HL-60 (cell line): ENCODE data around the gene PLXNB3.

Experiments
- DNase-seq, 2 experiments: peaks; one replicate each; pipeline ENCODE4 v3.0.0-alpha.2; 2010 to 2020; ENCODE audit warnings: low read depth in 1 of 2, low spot score in 1 of 2
- H3K27ac ChIP-seq: fragments of 250-450 bp; sonication (Bioruptor Pico); replicated peaks from 2 replicates; pipeline ENCODE4 v1.5.1; 2020; ENCODE audit warnings: mild to moderate bottlenecking, moderate library complexity
- H3K27me3 ChIP-seq: fragments of 250-450 bp; sonication (Bioruptor Pico); 2 replicates; pipeline ENCODE4 v1.5.1; 2021; ENCODE audit warnings: mild to moderate bottlenecking, moderate library complexity; ENCODE audit not compliant: insufficient read depth, poor library complexity, severe bottlenecking
- H3K4me3 ChIP-seq: replicated peaks from 2 replicates; pipeline ENCODE4 v1.5.1; 2011; ENCODE audit warnings: mild to moderate bottlenecking, control low read depth, low read length; ENCODE audit not compliant: insufficient read depth
- CTCF ChIP-seq: IDR thresholded peaks from one replicate; pipeline ENCODE4 v1.5.1; 2011; ENCODE audit warnings: low read length, control low read depth, inconsistent platforms; ENCODE audit not compliant: insufficient read depth
- GABPA ChIP-seq: IDR thresholded peaks from 2 replicates; pipeline ENCODE4 v1.6.1; 2012; ENCODE audit warnings: low read depth
- POLR2AphosphoS5 ChIP-seq: IDR thresholded peaks from 2 replicates; pipeline ENCODE4 v1.6.1; 2012; ENCODE audit warnings: low read depth
- REST ChIP-seq: IDR thresholded peaks from 2 replicates; pipeline ENCODE4 v1.6.1; 2012; ENCODE audit warnings: low read depth; ENCODE audit not compliant: insufficient replicate concordance
- SPI1 ChIP-seq: IDR thresholded peaks from 2 replicates; pipeline ENCODE4 v1.6.1; 2012; ENCODE audit warnings: low read depth, mild to moderate bottlenecking, borderline replicate concordance

Gene PLXNB3

GRCh38 chrX:153772316-153773217 lies 8.5 kb downstream of the PLXNB3 start:
- Histone ChIP-seq H3K27me3 (no peaks in the 10 kb centered on the region), H3K4me3 (no peak overlapping the region), H3K27ac (no peak overlapping the region)
- no peak for DNase-seq
- no peak for TF ChIP-seq POLR2AphosphoS5
- no peak for TF ChIP-seq CTCF
- TF ChIP-seq REST: no peak
- TF ChIP-seq GABPA: no peak
- no peak for TF ChIP-seq SPI1

GRCh38 chrX:153773218-153773611 lies 9.2 kb downstream of the PLXNB3 start:
- Histone ChIP-seq H3K4me3 (no peak overlapping the region), H3K27me3 (no peaks in the 10 kb centered on the region), H3K27ac (no peak overlapping the region)
- TF ChIP-seq POLR2AphosphoS5: no peak
- TF ChIP-seq REST: no peak
- no peak for TF ChIP-seq SPI1
- no peak for TF ChIP-seq GABPA
- no peak for TF ChIP-seq CTCF
- DNase-seq: no peak

GRCh38 chrX:153773741-153774575 lies 9.9 kb downstream of the PLXNB3 start:
- no peak overlapping the region for H3K4me3 ChIP-seq
- no peaks in the 10 kb centered on the region for H3K27me3 ChIP-seq
- no peak for DNase-seq
- H3K27ac ChIP-seq: no peak overlapping the region
- no peak for TF ChIP-seq SPI1
- TF ChIP-seq GABPA: no peak
- TF ChIP-seq REST: no peak
- TF ChIP-seq POLR2AphosphoS5: no peak
- no peak for TF ChIP-seq CTCF
